ENCODE results near the gene NNMT. TPM values are rescaled to one million over a fixed set of nuclear protein-coding genes. Genes with fewer than 3 reads are reported as not detected.

NNMT gene
- total RNA-seq, 4 donors from 2014 or later: 371 to 1,487 (median 726) TPM

- no peak for TF ChIP-seq CTCF (IDR thresholded peaks at IDR 0.05; ENCODE audit: low read depth)
Observed at GRCh38 chr11:114342476-114342875, 46.3 kb downstream of the NNMT start.

- no peak for TF ChIP-seq CTCF (IDR thresholded peaks at IDR 0.05; ENCODE audit: low read depth)
Observed at GRCh38 chr11:114343020-114343419, 46.8 kb downstream of the NNMT start.

- no peak for TF ChIP-seq CTCF (IDR thresholded peaks at IDR 0.05; ENCODE audit: low read depth)
Observed at GRCh38 chr11:114343493-114343892, 47.3 kb downstream of the NNMT start.

- no peak for TF ChIP-seq CTCF (IDR thresholded peaks at IDR 0.05; ENCODE audit: low read depth)
Observed at GRCh38 chr11:114344494-114344893, 48.3 kb downstream of the NNMT start.

GRCh38 chr11:114345575-114346222 is 49.5 kb downstream of the NNMT start:
- no peak for TF ChIP-seq CTCF (IDR thresholded peaks at IDR 0.05; ENCODE audit: low read depth)

GRCh38 chr11:114346709-114347141 is 50.5 kb downstream of the NNMT start:
- no peak for TF ChIP-seq CTCF (IDR thresholded peaks at IDR 0.05; ENCODE audit: low read depth)

GRCh38 chr11:114348200-114349191 is 52.3 kb downstream of the NNMT start:
- TF ChIP-seq CTCF (IDR thresholded peaks at IDR 0.05; ENCODE audit: low read depth): no peak
